GM23248 (cell line): Measurements from ENCODE around the gene AJAP1.

Source experiments
- EZH2 ChIP-seq: fragments of 200-600 bp; sonication (generic); IDR thresholded peaks from 2 replicates; pipeline ENCODE4 v1.6.1; 2018; ENCODE audit warnings: antibody characterized with exemption, mild to moderate bottlenecking; ENCODE audit not compliant: insufficient read depth, poor library complexity, severe bottlenecking
- EZH2phosphoT487 ChIP-seq: fragments of 200-600 bp; sonication (generic); IDR thresholded peaks from 2 replicates; pipeline ENCODE4 v1.6.1; 2018; ENCODE audit warnings: antibody characterized with exemption, moderate library complexity, mild to moderate bottlenecking, low read depth; ENCODE audit not compliant: insufficient read depth

- no peak for TF ChIP-seq EZH2
- no peak for TF ChIP-seq EZH2phosphoT487
These were observed 16.1 kb upstream of the AJAP1 start for GRCh38 chr1:4638345-4638729.
